Measurements from ENCODE around the gene C11orf21. TPM values are rescaled to one million over a fixed set of nuclear protein-coding genes. Genes with fewer than 3 reads are reported as not detected.

C11orf21 gene
- total and polyA plus RNA-seq, 10 of the 15 experiments (the other 5 are each of a cell fraction or from before 2014, with no cell fraction given): 0.04 to 0.26 (median 0.11) TPM; not detected in 7

DNA sequence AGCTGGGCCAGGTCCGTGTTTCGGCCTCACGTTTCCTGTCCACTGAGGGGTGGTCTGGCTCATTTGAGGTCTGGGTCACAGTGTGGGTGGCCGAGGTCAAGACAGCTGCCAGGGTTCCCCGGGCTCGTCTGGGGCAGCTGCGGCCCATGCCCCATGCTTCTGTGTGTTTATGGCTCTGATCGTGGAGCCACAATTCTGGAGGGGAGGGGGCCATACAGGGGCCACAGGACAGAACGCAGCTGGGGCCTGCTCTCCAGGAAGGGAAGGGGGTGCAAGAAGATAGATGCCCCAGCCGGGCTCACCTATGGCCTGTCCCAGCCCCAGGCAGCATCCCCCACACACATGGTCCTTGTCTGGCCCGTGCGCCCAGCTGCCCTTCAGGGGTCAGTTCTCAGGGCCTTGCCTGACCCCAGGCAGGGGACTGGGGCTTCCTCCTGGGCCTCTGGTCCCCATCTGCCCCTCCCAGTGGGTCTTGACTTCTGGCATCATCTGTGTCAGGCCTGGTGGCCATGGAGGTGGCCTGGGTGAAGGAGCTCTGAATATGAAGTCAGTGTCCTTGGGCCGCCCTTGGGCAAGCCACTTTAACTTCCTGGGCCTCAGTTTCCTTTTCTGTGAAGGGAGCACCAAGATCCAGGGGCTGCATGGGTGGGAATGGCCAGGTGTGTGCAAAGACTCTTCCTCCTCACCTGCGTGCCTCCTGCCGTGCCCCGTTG, 8.5 kb upstream of the C11orf21 start:
- in situ Hi-C loops (cut with MboI) (loop anchor here (5.0 kb wide), 1 partner anchor 107 kb away; no protein-coding TSS in a partner anchor), intact Hi-C loops (cut with micrococcal nuclease; ENCODE audit: unreplicated experiment) (no loop called here)
- TF ChIP-seq POU2F2 (IDR thresholded peaks at IDR 0.05; ENCODE audit: borderline replicate concordance, low read depth, low read length) (no peak), RUNX3 (IDR thresholded peaks at IDR 0.05; ENCODE audit: low read length) (no peak), IKZF1 (conservative IDR thresholded peaks at IDR 0.05) (no peak), ETV6 (conservative IDR thresholded peaks at IDR 0.05 in 1 of 2, IDR thresholded peaks at IDR 0.05 in 1 of 2; ENCODE audit: borderline replicate concordance in 1 of 2, low read depth in 1 of 2) (no peak), NFXL1 (IDR thresholded peaks at IDR 0.05; ENCODE audit: borderline replicate concordance) (no peak), NR2C1 (IDR thresholded peaks at IDR 0.05) (no peak), SMAD1 (IDR thresholded peaks at IDR 0.05; ENCODE audit: low read depth, partially characterized antibody) (no peak), POLR2A (IDR thresholded peaks at IDR 0.05; ENCODE audit: low read depth, low read length) (no peak), HDAC6 (IDR thresholded peaks at IDR 0.05; ENCODE audit: unreplicated experiment) (no peak), ZSCAN29 (IDR thresholded peaks at IDR 0.05) (no peak), BRCA1 (IDR thresholded peaks at IDR 0.05; ENCODE audit: low read depth, low read length) (no peak)
- TF ChIP-seq, protein P1, sequence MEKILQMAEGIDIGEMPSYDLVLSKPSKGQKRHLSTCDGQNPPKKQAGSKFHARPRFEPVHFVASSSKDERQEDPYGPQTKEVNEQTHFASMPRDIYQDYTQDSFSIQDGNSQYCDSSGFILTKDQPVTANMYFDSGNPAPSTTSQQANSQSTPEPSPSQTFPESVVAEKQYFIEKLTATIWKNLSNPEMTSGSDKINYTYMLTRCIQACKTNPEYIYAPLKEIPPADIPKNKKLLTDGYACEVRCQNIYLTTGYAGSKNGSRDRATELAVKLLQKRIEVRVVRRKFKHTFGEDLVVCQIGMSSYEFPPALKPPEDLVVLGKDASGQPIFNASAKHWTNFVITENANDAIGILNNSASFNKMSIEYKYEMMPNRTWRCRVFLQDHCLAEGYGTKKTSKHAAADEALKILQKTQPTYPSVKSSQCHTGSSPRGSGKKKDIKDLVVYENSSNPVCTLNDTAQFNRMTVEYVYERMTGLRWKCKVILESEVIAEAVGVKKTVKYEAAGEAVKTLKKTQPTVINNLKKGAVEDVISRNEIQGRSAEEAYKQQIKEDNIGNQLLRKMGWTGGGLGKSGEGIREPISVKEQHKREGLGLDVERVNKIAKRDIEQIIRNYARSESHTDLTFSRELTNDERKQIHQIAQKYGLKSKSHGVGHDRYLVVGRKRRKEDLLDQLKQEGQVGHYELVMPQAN (conservative IDR thresholded peaks at IDR 0.05): no peak
- TF ChIP-seq, protein P2, sequence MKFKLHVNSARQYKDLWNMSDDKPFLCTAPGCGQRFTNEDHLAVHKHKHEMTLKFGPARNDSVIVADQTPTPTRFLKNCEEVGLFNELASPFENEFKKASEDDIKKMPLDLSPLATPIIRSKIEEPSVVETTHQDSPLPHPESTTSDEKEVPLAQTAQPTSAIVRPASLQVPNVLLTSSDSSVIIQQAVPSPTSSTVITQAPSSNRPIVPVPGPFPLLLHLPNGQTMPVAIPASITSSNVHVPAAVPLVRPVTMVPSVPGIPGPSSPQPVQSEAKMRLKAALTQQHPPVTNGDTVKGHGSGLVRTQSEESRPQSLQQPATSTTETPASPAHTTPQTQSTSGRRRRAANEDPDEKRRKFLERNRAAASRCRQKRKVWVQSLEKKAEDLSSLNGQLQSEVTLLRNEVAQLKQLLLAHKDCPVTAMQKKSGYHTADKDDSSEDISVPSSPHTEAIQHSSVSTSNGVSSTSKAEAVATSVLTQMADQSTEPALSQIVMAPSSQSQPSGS (IDR thresholded peaks at IDR 0.05; ENCODE audit: low read length): no peak
- TF ChIP-seq, protein P3, sequence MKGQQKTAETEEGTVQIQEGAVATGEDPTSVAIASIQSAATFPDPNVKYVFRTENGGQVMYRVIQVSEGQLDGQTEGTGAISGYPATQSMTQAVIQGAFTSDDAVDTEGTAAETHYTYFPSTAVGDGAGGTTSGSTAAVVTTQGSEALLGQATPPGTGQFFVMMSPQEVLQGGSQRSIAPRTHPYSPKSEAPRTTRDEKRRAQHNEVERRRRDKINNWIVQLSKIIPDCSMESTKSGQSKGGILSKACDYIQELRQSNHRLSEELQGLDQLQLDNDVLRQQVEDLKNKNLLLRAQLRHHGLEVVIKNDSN (IDR thresholded peaks at IDR 0.05; ENCODE audit: borderline replicate concordance, extremely low read length, insufficient read depth, low read depth, low read length): no peak
- ChIA-PET SMC1A (ENCODE audit: uncharacterized antibody, unreplicated experiment) (no interaction called here), RAD21 (ENCODE audit: unreplicated experiment) (interaction anchor here (1.2 kb wide), 1 partner anchor 109 kb away, joined by 3 read pairs; no protein-coding TSS in a partner anchor), POLR2A (no interaction called here), CTCF (interaction anchor here (3.2 kb wide), 1 partner anchor 110 kb away, joined by 19 read pairs; no protein-coding TSS in a partner anchor)
- no TSS peak for BruUV-seq (replicated peaks)
- 40% methylated on average over 15 of the region's 16 CpGs for WGBS (ENCODE audit: insufficient coverage, insufficient replicate concordance, low lambda C conversion rate, missing lambda C conversion rate)
- FAIRE-seq (no peak), DNase-seq (ENCODE audit: low read depth, low spot score) (no peak), ATAC-seq (no peak)
- H3K4me1 ChIP-seq (ENCODE audit: control insufficient read depth, insufficient read depth, low read length): no peaks in the 10 kb centered on the region
- H2AFZ ChIP-seq (ENCODE audit: control insufficient read depth, low read depth, low read length): no peak overlapping the region
- no peaks in the 10 kb centered on the region for H3K9me3 ChIP-seq (replicated peaks; ENCODE audit: control insufficient read depth, insufficient read depth, low read length)
- no peaks in the 10 kb centered on the region for H3K36me3 ChIP-seq (ENCODE audit: control insufficient read depth in 2 of 2, insufficient read depth in 2 of 2, low read length in 1 of 2)
- no peak overlapping the region for H3K9ac ChIP-seq (ENCODE audit: control insufficient read depth, insufficient read depth, low read length)
- no peak overlapping the region for H3K4me3 ChIP-seq
- H3K27me3 ChIP-seq (replicated peaks in 1 of 2; ENCODE audit: control insufficient read depth in 2 of 2, insufficient read depth in 2 of 2, low read length in 1 of 2): no peaks in the 10 kb centered on the region
- no peaks in the 10 kb centered on the region for H3K79me2 ChIP-seq (ENCODE audit: control insufficient read depth, insufficient read depth, low read length)
- H3K4me2 ChIP-seq (ENCODE audit: control insufficient read depth, insufficient read depth): no peak overlapping the region
- H3K27ac ChIP-seq (ENCODE audit: control insufficient read depth, insufficient read depth): no peak overlapping the region
- no peaks in the 10 kb centered on the region for H4K20me1 ChIP-seq (ENCODE audit: control insufficient read depth, insufficient read depth)
